Ishikawa (cell line): ENCODE measurements around the gene CCR6.

Experiments
- CEBPB ChIP-seq: IDR thresholded peaks from 2 replicates; pipeline ENCODE4 v1.6.1; 2012
- EP300 ChIP-seq: IDR thresholded peaks from 2 replicates; pipeline ENCODE4 v1.6.1; 2012; ENCODE audit warnings: borderline replicate concordance
- TCF12 ChIP-seq: IDR thresholded peaks from 2 replicates; pipeline ENCODE4 v1.6.1; 2012; ENCODE audit warnings: low read depth
- YY1 ChIP-seq: IDR thresholded peaks from 2 replicates; pipeline ENCODE4 v1.6.1; 2012; ENCODE audit warnings: low read depth

- TF ChIP-seq TCF12 (no peak), CEBPB (no peak), EP300 (no peak), YY1 (no peak)
Measured at GRCh38 chr6:167094436-167094819, 28.5 kb upstream of the CCR6 start.
